GM23248 (cell line): ENCODE results near the gene TEAD2.
"Not testable (repeated sequence)": the region's sequence is repeated elsewhere in the genome, so short reads cannot be mapped to it uniquely, and the experiment has no call there.

ENCODE experiments used
- EZH2 ChIP-seq: fragments of 200-600 bp; sonication (generic); IDR thresholded peaks from 2 replicates; pipeline ENCODE4 v1.6.1; 2018; ENCODE audit warnings: antibody characterized with exemption, mild to moderate bottlenecking; ENCODE audit not compliant: insufficient read depth, poor library complexity, severe bottlenecking
- EZH2phosphoT487 ChIP-seq: fragments of 200-600 bp; sonication (generic); IDR thresholded peaks from 2 replicates; pipeline ENCODE4 v1.6.1; 2018; ENCODE audit warnings: antibody characterized with exemption, moderate library complexity, mild to moderate bottlenecking, low read depth; ENCODE audit not compliant: insufficient read depth

- not testable (repeated sequence) for TF ChIP-seq EZH2, EZH2phosphoT487
Measured at GRCh38 chr19:49373174-49373573, 11.0 kb upstream of the TEAD2 start.
